H9 (cell line): ENCODE measurements around the gene MYH11. TPM values are rescaled to one million over a fixed set of nuclear protein-coding genes. Genes with fewer than 3 reads are reported as not detected.

Experiments used
- DNase-seq: peaks from one replicate; pipeline ENCODE4 v3.0.0-alpha.2; 2017
- H2AFZ ChIP-seq: one replicate; pipeline ENCODE4 v1.6.1; 2013; ENCODE audit warnings: mild to moderate bottlenecking, low read length, control low read depth, moderate library complexity
- H2AK5ac ChIP-seq: 2 replicates; pipeline ENCODE4 v1.6.1; 2013; ENCODE audit warnings: low read length, control low read depth, mixed read lengths; ENCODE audit not compliant: insufficient read length
- H2BK120ac ChIP-seq: one replicate; pipeline ENCODE4 v1.6.1; 2013; ENCODE audit warnings: low read depth, mild to moderate bottlenecking, low read length, control low read depth, inconsistent platforms; ENCODE audit not compliant: poor library complexity, severe bottlenecking
- H2BK12ac ChIP-seq: 2 replicates; pipeline ENCODE4 v1.6.1; 2013; ENCODE audit warnings: low read length, control low read depth, mixed read lengths, low read depth; ENCODE audit not compliant: insufficient read length
- H2BK15ac ChIP-seq: 2 replicates; pipeline ENCODE4 v1.6.1; 2013; ENCODE audit warnings: low read depth, low read length, control low read depth
- H2BK20ac ChIP-seq: one replicate; pipeline ENCODE4 v1.6.1; 2013; ENCODE audit warnings: low read depth, mild to moderate bottlenecking, low read length, control low read depth, inconsistent platforms; ENCODE audit not compliant: poor library complexity, severe bottlenecking
- H2BK5ac ChIP-seq: 2 replicates; pipeline ENCODE4 v1.6.1; 2013; ENCODE audit warnings: low read length, control low read depth, mixed read lengths; ENCODE audit not compliant: insufficient read length
- H3K14ac ChIP-seq: 2 replicates; pipeline ENCODE4 v1.6.1; 2013; ENCODE audit warnings: low read length, control low read depth; ENCODE audit not compliant: insufficient read depth
- H3K18ac ChIP-seq: 2 replicates; pipeline ENCODE4 v1.6.1; 2013; ENCODE audit warnings: low read depth, mild to moderate bottlenecking, mixed read lengths, low read length, control low read depth; ENCODE audit not compliant: insufficient read length
- H3K23ac ChIP-seq: 2 replicates; pipeline ENCODE4 v1.6.1; 2013; ENCODE audit warnings: low read length, control low read depth, mixed read lengths, low read depth; ENCODE audit not compliant: insufficient read length
- H3K23me2 ChIP-seq: 2 replicates; pipeline ENCODE4 v1.6.1; 2013; ENCODE audit warnings: low read depth, mild to moderate bottlenecking, mixed read lengths, low read length, control low read depth; ENCODE audit not compliant: insufficient read length, poor library complexity, severe bottlenecking
- H3K27ac ChIP-seq: 2 replicates; pipeline ENCODE4 v1.5.1; 2013; ENCODE audit warnings: low read length, control low read depth, mixed read lengths, low read depth; ENCODE audit not compliant: insufficient read length
- H3K27me3 ChIP-seq: 2 replicates; pipeline ENCODE4 v1.6.1; 2013; ENCODE audit warnings: low read length, control low read depth, inconsistent platforms; ENCODE audit not compliant: insufficient read depth
- H3K4ac ChIP-seq: 2 replicates; pipeline ENCODE4 v1.6.1; 2013; ENCODE audit warnings: low read depth, mild to moderate bottlenecking, control low read depth, inconsistent platforms, low read length, moderate library complexity
- H3K4me1 ChIP-seq: 2 replicates; pipeline ENCODE4 v1.6.1; 2013; ENCODE audit warnings: low read length, control low read depth, inconsistent platforms; ENCODE audit not compliant: insufficient read depth
- H3K4me2 ChIP-seq: 2 replicates; pipeline ENCODE4 v1.6.1; 2013; ENCODE audit warnings: low read length, control low read depth, mixed read lengths; ENCODE audit not compliant: insufficient read length, insufficient read depth
- H3K56ac ChIP-seq: 2 replicates; pipeline ENCODE4 v1.6.1; 2013; ENCODE audit warnings: low read depth, mild to moderate bottlenecking, mixed read lengths, low read length, control low read depth; ENCODE audit not compliant: insufficient read length
- H3K79me1 ChIP-seq: 2 replicates; pipeline ENCODE4 v1.6.1; 2013; ENCODE audit warnings: low read depth, mild to moderate bottlenecking, moderate library complexity, low read length, control low read depth, inconsistent platforms; ENCODE audit not compliant: insufficient read depth, poor library complexity, severe bottlenecking
- H3K79me2 ChIP-seq: 2 replicates; pipeline ENCODE4 v1.6.1; 2013; ENCODE audit warnings: low read length, control low read depth, inconsistent platforms; ENCODE audit not compliant: insufficient read depth
- H3K9ac ChIP-seq: 2 replicates; pipeline ENCODE4 v1.6.1; 2013; ENCODE audit warnings: low read length, control low read depth, mixed read lengths; ENCODE audit not compliant: insufficient read length; ENCODE audit errors: extremely low read depth
- H3K9me3 ChIP-seq: one replicate; pipeline ENCODE4 v1.6.1; 2013; ENCODE audit warnings: low read depth, low read length, inconsistent platforms; ENCODE audit not compliant: control insufficient read depth
- H3T11ph ChIP-seq: one replicate; pipeline ENCODE4 v1.6.1; 2013; ENCODE audit warnings: mild to moderate bottlenecking, low read length, control low read depth, inconsistent platforms
- H4K20me1 ChIP-seq: one replicate; pipeline ENCODE4 v1.6.1; 2013; ENCODE audit not compliant: control insufficient read depth, insufficient read length, insufficient read depth
- H4K5ac ChIP-seq: 2 replicates; pipeline ENCODE4 v1.6.1; 2013; ENCODE audit warnings: low read depth, mild to moderate bottlenecking, mixed read lengths, low read length, control low read depth; ENCODE audit not compliant: insufficient read length
- H4K8ac ChIP-seq: replicated peaks from 2 replicates; pipeline ENCODE4 v1.6.1; 2013; ENCODE audit warnings: low read length, control low read depth, mixed read lengths, low read depth; ENCODE audit not compliant: insufficient read length
- H4K91ac ChIP-seq: 2 replicates; pipeline ENCODE4 v1.6.1; 2013; ENCODE audit warnings: low read depth, mild to moderate bottlenecking, moderate library complexity, mixed read lengths, low read length, control low read depth; ENCODE audit not compliant: insufficient read length
- H3K27ac Mint-ChIP-seq, 3 experiments: 2 replicates in 2 of 3; 3 replicates in 1 of 3; pipeline ENCODE4 v1.8.0; 2020 to 2021; ENCODE audit warnings: mixed read lengths in 3 of 3, mild to moderate bottlenecking in 1 of 3, moderate library complexity in 1 of 3
- H3K27me3 Mint-ChIP-seq: 2 replicates; pipeline ENCODE4 v1.8.0; 2021; ENCODE audit warnings: low read depth, mild to moderate bottlenecking, moderate library complexity, mixed read lengths
- H3K36me3 Mint-ChIP-seq, 3 experiments: 2 replicates in 2 of 3; 3 replicates in 1 of 3; pipeline ENCODE4 v1.8.0; 2020 to 2021; ENCODE audit warnings: low read depth in 3 of 3, mixed read lengths in 3 of 3; ENCODE audit not compliant: insufficient read depth in 1 of 3
- H3K4me1 Mint-ChIP-seq, 2 experiments: 2 replicates each; pipeline ENCODE4 v1.8.0; 2020; ENCODE audit warnings: mixed read lengths in 2 of 2
- H3K4me3 Mint-ChIP-seq, 2 experiments: 2 replicates in 1 of 2; 3 replicates in 1 of 2; pipeline ENCODE4 v1.8.0; 2020 to 2021; ENCODE audit warnings: mild to moderate bottlenecking in 2 of 2, mixed read lengths in 2 of 2, moderate library complexity in 1 of 2
- H3K9me3 Mint-ChIP-seq, 2 experiments: 2 replicates in 1 of 2; 3 replicates in 1 of 2; pipeline ENCODE4 v1.8.0; 2020; ENCODE audit warnings: mild to moderate bottlenecking in 2 of 2, mixed read lengths in 2 of 2, moderate library complexity in 1 of 2
- WGBS: extraction: QIAGEN DNeasy Blood & Tissue Kit; methylation state at CpG from one replicate; pipeline ENCODE4 v1.1.7; 2013; ENCODE audit warnings: missing lambda C conversion rate, low lambda C conversion rate, mixed read lengths; ENCODE audit not compliant: insufficient read length; ENCODE audit errors: extremely low coverage; 5-methylcytosine and 5-hydroxymethylcytosine counted together
- total RNA-seq: library from RNA; stranded (reverse); gene quantifications from 2 replicates; pipeline ENCODE4 v1.2.1, GENCODE V29; 2021
- TF ChIP-seq, protein P1 (sequence below): fragments of 200-600 bp; sonication (generic); conservative IDR thresholded peaks from 3 replicates; pipeline ENCODE4 v1.8.0; 2021; ENCODE audit warnings: antibody characterized with exemption, mild to moderate bottlenecking

MYH11 gene
- total RNA-seq, 1 experiment from 2014 or later = 0.42 TPM

DNA sequence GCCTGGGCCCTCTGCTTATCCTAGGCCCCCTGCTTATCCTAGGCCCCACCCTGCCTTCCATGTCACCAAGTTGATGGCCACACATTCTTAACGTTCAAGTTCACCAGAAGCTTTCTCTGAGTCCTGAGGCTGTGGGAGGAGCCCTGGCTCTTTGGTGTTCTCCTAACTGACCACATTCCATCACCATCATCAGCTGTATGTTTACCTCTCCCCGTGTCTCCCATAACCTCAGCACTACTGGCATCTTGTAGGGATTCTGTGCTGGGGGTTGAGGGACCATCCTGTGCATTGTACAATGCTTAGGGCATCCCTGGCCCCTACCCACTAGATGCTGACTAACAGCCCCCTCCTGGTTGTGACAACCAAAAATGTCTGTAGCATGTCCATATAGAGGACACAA is 107.5 kb downstream of the MYH11 start:
- WGBS = no CpG with 5 or more reads among the region's 2 CpGs
- no peak overlapping the region for H3K56ac ChIP-seq
- no peaks in the 10 kb centered on the region for H3K36me3 Mint-ChIP-seq

More for the DNA sequence above, 107.5 kb downstream of the MYH11 start:
- Histone ChIP-seq H2BK15ac (no peak overlapping the region), H3K9ac (no peak overlapping the region), H2BK20ac (no peak overlapping the region), H3K27ac (no peak overlapping the region), H2AFZ (no peak overlapping the region), H3K4me1 (no peaks in the 10 kb centered on the region), H3K23ac (no peak overlapping the region), H3K79me2 (no peaks in the 10 kb centered on the region), H4K91ac (no peak overlapping the region), H4K5ac (no peak overlapping the region), H3K23me2 (no peaks in the 10 kb centered on the region), H2BK5ac (no peak overlapping the region), H4K8ac (no peak overlapping the region), H3K27me3 (no peaks in the 10 kb centered on the region), H2BK12ac (no peak overlapping the region), H4K20me1 (no peaks in the 10 kb centered on the region), H3K79me1 (no peaks in the 10 kb centered on the region), H2AK5ac (no peak overlapping the region), H3K9me3 (no peaks in the 10 kb centered on the region), H3T11ph (no peak overlapping the region), H2BK120ac (no peak overlapping the region), H3K14ac (no peak overlapping the region), H3K4ac (no peak overlapping the region), H3K18ac (no peak overlapping the region), H3K4me2 (no peak overlapping the region)
- TF ChIP-seq, protein P1, sequence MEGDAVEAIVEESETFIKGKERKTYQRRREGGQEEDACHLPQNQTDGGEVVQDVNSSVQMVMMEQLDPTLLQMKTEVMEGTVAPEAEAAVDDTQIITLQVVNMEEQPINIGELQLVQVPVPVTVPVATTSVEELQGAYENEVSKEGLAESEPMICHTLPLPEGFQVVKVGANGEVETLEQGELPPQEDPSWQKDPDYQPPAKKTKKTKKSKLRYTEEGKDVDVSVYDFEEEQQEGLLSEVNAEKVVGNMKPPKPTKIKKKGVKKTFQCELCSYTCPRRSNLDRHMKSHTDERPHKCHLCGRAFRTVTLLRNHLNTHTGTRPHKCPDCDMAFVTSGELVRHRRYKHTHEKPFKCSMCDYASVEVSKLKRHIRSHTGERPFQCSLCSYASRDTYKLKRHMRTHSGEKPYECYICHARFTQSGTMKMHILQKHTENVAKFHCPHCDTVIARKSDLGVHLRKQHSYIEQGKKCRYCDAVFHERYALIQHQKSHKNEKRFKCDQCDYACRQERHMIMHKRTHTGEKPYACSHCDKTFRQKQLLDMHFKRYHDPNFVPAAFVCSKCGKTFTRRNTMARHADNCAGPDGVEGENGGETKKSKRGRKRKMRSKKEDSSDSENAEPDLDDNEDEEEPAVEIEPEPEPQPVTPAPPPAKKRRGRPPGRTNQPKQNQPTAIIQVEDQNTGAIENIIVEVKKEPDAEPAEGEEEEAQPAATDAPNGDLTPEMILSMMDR = no peak
- no peak overlapping the region for H3K4me3 Mint-ChIP-seq
- H3K27ac Mint-ChIP-seq = no peak overlapping the region
- no peaks in the 10 kb centered on the region for H3K9me3 Mint-ChIP-seq
- no peak for DNase-seq
- H3K4me1 Mint-ChIP-seq = peaks cover 2 to 6% of the 10 kb centered on the region in 2 experiments; a peak in 3 of 4 replicates
- H3K27me3 Mint-ChIP-seq = no peaks in the 10 kb centered on the region; the same call in 1 of the 2 replicates
